GM11168 (cell line): ENCODE results near the gene DNASE2.
"Not testable (repeated sequence)": the region's sequence is repeated elsewhere in the genome, so short reads cannot be mapped to it uniquely, and the experiment has no call there.

ENCODE experiments used
- in situ Hi-C: fragments of 300-500 bp; cut with MboI; formaldehyde crosslinking; loops from one replicate; pipeline ENCODE4 v1.12.0; 2022; ENCODE audit warnings: low sequenced_read_pairs; ENCODE audit not compliant: unreplicated experiment

DNASE2 gene, protein sequence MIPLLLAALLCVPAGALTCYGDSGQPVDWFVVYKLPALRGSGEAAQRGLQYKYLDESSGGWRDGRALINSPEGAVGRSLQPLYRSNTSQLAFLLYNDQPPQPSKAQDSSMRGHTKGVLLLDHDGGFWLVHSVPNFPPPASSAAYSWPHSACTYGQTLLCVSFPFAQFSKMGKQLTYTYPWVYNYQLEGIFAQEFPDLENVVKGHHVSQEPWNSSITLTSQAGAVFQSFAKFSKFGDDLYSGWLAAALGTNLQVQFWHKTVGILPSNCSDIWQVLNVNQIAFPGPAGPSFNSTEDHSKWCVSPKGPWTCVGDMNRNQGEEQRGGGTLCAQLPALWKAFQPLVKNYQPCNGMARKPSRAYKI

GRCh38 chr19:12881172-12881808 lies at the start of gene DNASE2:
Gene DNASE2, minus strand, starts transcription at chr19:12881449. Its CDS starts 74 bp downstream, at chr19:12881375.
- in situ Hi-C loops: no loop called here

DNA sequence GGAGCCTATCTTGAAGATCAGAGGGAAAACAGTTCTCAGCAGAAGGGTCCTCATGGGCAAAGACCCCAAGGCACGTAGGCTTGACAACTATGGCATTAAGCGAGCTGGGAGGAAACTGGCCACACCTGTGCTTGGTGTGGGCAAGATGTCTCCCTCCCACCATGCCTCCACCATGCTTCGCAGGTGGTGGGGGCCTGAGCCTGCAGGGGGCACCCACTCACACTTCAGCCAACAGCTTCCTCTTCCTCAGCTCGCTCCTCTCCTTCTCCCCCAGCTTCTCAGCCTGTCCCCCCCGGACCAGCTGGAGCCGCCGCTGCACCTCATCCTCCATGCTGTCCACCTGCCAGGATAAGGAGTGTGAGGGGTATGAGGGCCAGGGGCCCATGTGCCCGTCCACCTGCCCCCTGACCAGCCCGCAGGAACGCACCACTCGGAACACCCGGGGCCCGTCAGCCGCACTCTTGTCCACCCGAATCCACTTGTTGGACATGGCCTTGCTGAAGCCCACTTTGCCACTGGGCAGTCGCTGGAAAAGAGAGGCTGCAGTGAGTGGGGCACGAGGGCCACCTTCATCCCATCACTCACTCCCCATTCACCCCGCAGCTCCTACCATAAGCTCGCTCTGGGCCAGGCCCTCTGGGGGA lies 48.9 kb upstream of the DNASE2 start:
- in situ Hi-C loops: no loop called here

GRCh38 chr19:12924621-12925310 lies 43.5 kb upstream of the DNASE2 start:
- in situ Hi-C loops: no loop called here

- in situ Hi-C loops: no loop called here
Observed at GRCh38 chr19:12922959-12923358, 41.7 kb upstream of the DNASE2 start.

DNA sequence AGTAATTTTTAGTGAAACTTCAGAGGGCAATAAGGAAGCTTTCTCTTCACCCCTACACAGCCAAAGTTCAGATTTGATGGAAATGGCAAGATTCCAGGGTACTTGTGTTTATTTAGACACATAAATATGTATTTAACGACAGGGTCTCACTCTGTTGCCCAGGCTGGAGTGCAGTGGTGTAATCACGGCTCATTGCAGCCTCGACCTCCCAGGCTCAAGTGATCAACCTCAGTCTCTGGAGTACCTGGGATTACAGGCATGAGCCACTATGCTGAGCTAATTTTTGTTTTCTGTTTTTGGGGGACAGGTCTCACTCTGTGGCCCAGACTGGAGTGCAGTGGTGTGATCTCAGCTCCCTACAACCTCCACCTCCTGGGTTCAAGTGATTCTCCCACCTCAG lies 39.8 kb upstream of the DNASE2 start:
- in situ Hi-C loops: no loop called here

- in situ Hi-C loops: no loop called here
Observed at GRCh38 chr19:12918253-12918652, 37.0 kb upstream of the DNASE2 start.

GRCh38 chr19:12915860-12916259 lies 34.6 kb upstream of the DNASE2 start:
- in situ Hi-C loops: not testable (repeated sequence)

DNA sequence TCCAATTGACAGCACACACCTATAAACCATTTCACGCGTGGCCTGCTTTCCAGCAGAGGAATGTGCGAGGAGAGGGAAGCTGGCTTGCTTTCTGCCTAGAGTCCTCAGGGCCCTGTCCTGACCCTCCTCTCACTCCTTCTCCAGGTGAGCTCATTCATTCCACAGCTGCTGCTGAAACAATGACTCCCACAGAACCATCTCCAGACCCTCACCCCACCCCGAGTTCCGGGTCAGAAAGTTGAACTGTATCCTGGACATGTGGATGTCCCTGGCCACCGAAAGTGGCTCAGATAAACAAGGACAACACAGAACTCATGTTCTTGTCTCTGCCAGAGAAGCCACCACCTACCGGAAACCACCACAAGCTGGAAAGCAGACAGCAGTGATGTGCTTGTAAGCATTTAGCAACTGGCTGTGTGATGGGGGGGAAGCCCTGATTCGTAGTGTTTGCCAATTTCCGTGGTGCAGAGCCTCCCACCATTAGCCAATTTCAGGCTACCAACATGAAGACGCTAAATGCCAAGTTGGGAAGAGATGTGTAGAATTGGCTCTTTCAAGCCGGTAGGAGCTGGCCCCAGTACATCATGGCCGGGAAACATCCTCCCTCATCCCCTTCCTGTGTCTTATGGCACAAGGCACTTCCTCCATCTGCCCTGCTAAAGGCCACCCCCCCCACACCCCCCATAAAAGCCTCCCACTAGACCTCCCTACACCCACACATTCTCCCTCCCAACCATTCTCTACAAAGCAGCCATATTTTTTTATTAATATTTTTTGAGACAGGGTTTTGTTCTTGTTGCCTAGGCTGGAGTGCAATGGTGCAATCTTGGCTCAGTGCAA lies 32.8 kb upstream of the DNASE2 start:
- in situ Hi-C loops: no loop called here

DNA sequence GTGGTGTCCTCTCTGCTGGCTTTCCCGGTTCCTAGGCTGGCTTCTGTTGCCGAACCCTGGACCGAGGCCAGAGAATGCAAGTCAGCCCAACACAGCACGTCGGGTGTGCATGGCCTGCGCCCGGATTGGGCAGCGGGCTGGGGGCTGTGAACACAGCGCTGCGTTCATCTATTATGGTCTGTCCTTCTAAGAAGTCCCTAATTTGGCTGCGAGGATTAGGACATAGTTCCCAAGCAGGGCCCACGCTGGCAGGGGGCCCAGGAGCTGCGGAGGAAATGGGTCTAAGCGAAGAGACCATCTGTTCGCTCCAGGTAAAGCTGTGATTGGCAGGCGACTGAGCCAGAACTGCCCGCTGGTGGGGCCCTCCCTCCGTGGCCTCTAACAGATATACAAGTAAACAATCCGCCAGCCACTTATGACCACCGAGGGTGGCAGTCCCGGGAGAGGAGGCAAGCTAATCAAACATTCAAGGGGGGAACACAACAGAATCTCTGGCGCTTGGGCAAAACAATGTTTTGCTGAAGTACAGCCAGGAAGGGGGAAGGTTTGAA lies 31.8 kb upstream of the DNASE2 start:
- in situ Hi-C loops: no loop called here

DNA sequence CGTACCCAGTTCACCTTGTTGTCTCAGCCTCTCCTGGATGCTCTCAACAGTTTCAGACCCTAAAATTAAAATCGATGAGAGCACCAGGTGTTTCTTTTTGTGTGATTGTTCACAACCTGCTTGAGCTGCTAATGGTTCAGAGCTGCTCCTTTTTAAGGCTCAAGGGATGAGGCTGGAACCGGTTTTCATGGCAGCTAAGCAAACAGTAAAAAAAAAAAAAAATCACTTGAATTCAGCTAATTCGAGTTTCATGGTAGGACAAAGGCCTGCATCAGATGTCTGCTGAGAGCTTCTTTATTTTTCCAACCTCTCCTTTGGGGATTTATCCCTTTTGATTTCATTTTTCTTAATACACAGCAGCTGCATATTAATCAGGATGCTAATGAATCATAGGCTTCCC lies 31.3 kb upstream of the DNASE2 start:
- in situ Hi-C loops: no loop called here

DNA sequence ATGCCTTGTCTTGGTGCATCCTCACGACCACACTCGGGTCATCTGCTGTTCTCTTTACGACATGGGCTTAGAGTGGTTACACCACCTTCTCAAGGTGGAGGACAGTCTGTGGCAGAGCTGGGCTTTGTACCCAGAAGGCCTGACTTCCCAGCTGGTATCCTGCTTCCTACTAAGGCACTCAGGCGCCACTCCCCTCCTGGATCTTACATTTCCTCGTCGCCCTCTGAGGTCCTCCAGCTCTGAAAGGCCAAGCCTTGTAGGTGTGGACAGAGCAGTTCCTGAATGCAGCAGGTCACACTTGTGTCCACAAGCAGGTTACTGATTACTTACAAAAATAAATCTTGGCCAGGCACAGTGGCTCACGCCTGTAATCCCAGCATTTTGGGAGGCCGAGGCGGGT lies 25.9 kb upstream of the DNASE2 start:
- in situ Hi-C loops: no loop called here

DNA sequence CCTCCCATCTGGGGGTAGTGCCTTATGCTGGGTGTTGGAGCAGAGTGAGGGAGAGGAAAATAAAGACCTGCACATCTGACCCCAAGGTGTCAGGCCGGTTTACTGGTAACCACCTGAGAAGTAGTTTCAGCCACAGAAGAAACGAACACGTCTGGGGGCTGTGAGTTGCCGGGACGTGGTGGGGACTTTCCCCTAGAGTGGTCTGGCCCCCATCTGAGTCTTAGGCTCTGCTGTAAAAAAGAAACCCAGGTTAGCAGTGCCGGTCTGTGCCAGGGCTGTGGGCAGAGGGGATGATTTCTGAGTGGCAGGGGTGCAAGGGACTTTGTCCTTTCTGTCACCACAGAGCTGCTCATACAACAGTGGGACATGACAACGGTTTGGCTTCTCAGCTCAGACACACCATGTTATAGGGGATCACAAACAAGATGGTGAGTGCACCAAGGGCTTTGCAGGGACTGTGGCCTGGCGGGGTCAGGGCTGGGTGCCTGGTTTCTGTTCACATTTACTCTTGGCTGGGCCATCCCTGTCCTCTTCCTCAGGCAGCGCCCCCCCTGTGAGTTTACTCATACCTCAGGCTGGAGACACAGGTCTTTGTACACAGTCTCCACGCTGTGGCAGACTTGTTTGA lies 18.8 kb upstream of the DNASE2 start:
- in situ Hi-C loops: no loop called here

- in situ Hi-C loops: no loop called here
Observed at GRCh38 chr19:12896460-12896859, 15.2 kb upstream of the DNASE2 start.

- in situ Hi-C loops: no loop called here
Observed at GRCh38 chr19:12893582-12893981, 12.3 kb upstream of the DNASE2 start.

DNA sequence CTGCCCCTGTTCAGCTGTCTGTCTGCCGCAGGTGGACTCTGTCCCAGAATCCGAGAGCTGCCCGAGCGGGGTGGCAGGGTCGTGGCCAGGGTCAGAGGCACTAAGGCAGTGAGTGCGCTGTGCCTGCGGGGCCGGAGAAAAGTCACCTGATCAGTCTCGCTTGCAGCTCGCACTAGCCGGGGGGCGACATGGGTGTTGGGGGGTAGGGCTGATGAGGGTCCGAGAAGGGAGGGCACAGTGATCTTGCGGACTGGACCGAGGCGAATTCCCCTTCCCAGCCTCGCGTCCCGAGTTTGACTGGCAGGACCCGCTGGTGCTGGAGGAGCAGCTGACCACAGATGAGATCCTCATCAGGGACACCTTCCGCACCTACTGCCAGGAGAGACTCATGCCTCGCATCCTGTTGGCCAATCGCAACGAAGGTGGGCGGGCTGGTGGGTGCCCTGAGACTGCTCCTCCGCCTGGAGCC lies 10.3 kb upstream of the DNASE2 start:
- in situ Hi-C loops: no loop called here

- in situ Hi-C loops: no loop called here
Observed at GRCh38 chr19:12890787-12891552, 9.7 kb upstream of the DNASE2 start, which contains the start of gene GCDH. Gene GCDH, plus strand, starts transcription at chr19:12891160. Its CDS starts 145 bp downstream, at chr19:12891305.

- in situ Hi-C loops: not testable (repeated sequence)
Observed at GRCh38 chr19:12890299-12890786, 9.1 kb upstream of the DNASE2 start.

DNA sequence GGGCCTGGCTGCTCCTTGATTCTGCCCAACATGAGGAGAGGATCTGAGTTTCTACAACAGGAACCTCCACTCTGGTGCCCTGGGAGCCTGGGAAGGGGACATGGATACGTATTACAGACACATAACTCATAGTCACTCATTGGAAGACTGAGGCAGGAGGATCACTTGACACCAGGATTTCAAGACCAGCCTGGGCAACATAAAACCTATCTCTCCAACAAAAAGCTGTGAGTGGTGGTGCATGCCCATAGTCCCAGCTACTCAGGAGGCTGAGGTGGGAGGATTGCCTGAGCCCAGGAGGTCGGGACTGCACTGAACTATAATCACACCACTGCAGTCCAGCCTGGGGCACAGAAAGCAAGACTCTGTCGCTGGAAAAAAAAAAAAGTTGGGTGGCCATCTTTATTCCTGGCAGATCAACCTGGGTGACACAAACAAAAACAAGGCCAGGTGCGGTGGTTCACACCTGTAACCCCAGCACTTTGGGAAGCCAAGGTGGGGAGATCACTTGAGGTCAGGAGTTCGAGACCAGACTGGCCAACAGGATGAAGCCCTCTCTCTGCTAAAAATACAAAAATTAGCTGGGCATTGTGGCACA lies 6.9 kb upstream of the DNASE2 start:
- in situ Hi-C loops: no loop called here
